WTC11 (cell line): Measurements from ENCODE around the gene NR2C2AP.

ENCODE experiments used
- SP1 ChIP-seq: sonication (generic); formaldehyde crosslinking; conservative IDR thresholded peaks from 2 replicates; pipeline ENCODE4 v1.8.1; 2022; ENCODE audit warnings: missing genetic modification reagents
- TF ChIP-seq, protein P1 (sequence below): sonication (generic); formaldehyde crosslinking; IDR thresholded peaks from 2 replicates; pipeline ENCODE4 v1.8.1; 2022; ENCODE audit warnings: low read depth, mild to moderate bottlenecking, moderate library complexity, missing genetic modification reagents, borderline replicate concordance

DNA sequence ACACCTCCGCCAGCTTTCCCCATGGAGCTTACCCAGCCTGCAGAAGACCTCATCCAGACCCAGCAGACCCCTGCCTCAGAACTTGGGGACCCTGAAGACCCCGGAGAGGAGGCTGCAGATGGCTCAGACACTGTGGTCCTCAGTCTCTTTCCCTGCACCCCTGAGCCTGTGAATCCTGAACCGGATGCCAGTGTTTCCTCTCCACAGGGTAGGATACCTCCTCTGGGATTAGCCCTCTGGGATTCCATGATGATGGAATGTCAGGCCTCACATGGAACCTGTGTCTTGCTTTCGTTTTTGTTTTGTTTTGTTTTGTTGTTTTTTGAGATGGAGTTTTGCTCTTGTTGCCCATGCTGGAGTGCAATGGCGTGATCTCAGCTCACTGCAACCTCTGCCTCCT, 9.3 kb downstream of the NR2C2AP start:
- no peak for TF ChIP-seq SP1
- TF ChIP-seq, protein P1, sequence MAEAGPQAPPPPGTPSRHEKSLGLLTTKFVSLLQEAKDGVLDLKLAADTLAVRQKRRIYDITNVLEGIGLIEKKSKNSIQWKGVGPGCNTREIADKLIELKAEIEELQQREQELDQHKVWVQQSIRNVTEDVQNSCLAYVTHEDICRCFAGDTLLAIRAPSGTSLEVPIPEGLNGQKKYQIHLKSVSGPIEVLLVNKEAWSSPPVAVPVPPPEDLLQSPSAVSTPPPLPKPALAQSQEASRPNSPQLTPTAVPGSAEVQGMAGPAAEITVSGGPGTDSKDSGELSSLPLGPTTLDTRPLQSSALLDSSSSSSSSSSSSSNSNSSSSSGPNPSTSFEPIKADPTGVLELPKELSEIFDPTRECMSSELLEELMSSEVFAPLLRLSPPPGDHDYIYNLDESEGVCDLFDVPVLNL (CRISPR knock-in tag), result no peak
